ENCODE results near the gene EID2B.

The EID2B gene

DNA sequence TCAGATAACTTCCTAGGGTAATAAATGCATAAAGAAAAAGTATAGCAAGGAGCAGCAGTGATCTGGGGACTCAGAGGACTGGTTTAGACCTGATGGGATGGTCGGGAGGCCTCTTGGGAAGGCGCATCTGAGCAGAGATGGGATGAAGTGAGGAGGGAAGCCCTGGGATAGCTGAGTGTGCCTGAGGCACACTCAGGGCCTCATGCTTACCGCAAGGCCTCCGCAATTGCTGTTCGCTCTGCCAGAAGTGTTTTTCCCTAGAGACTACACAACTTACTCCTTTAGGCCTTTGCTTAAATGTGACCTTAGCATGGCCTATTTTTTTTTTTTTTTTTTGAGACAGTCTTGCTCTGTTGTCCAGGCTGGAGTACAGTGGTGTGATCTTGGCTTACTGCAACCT, 38.0 kb downstream of the EID2B start:
- H4K20me1 ChIP-seq (ENCODE audit: insufficient read depth, low read length): no peaks in the 10 kb centered on the region
- no peak overlapping the region for H2AFZ ChIP-seq (ENCODE audit: low read length)
- peaks cover 23% of the 10 kb centered on the region for H3K4me1 ChIP-seq (ENCODE audit: insufficient read depth, low read length, severe bottlenecking)
- H3F3A ChIP-seq (ENCODE audit: insufficient read depth, low read length): no peaks in the 10 kb centered on the region
- no peaks in the 10 kb centered on the region for H3K9me3 ChIP-seq (ENCODE audit: low read length)
- H3K27ac ChIP-seq (ENCODE audit: low read depth, low read length, poor library complexity, severe bottlenecking): no peak overlapping the region
- H3K9ac ChIP-seq (ENCODE audit: low read length): no peak overlapping the region
- peaks cover 19% of the 10 kb centered on the region for H3K36me3 ChIP-seq (ENCODE audit: insufficient read depth, low read length)
- H3K4me2 ChIP-seq (ENCODE audit: low read length): no peak overlapping the region
- TF ChIP-seq EZH2 (IDR thresholded peaks at IDR 0.05; ENCODE audit: borderline replicate concordance, low read length): no peak
- TF ChIP-seq, protein P1, sequence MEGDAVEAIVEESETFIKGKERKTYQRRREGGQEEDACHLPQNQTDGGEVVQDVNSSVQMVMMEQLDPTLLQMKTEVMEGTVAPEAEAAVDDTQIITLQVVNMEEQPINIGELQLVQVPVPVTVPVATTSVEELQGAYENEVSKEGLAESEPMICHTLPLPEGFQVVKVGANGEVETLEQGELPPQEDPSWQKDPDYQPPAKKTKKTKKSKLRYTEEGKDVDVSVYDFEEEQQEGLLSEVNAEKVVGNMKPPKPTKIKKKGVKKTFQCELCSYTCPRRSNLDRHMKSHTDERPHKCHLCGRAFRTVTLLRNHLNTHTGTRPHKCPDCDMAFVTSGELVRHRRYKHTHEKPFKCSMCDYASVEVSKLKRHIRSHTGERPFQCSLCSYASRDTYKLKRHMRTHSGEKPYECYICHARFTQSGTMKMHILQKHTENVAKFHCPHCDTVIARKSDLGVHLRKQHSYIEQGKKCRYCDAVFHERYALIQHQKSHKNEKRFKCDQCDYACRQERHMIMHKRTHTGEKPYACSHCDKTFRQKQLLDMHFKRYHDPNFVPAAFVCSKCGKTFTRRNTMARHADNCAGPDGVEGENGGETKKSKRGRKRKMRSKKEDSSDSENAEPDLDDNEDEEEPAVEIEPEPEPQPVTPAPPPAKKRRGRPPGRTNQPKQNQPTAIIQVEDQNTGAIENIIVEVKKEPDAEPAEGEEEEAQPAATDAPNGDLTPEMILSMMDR (IDR thresholded peaks at IDR 0.05; ENCODE audit: low read length): no peak
- no peaks in the 10 kb centered on the region; the same call in 1 of the 2 replicates for H3K27me3 ChIP-seq (ENCODE audit: insufficient read depth, low read length)
- H3K4me3 ChIP-seq (ENCODE audit: low read depth, low read length, poor library complexity, severe bottlenecking): no peak overlapping the region
- H3K79me2 ChIP-seq (ENCODE audit: insufficient read depth, low read length): no peaks in the 10 kb centered on the region
- H3K9me2 ChIP-seq (ENCODE audit: low read depth, low read length): no peaks in the 10 kb centered on the region

DNA sequence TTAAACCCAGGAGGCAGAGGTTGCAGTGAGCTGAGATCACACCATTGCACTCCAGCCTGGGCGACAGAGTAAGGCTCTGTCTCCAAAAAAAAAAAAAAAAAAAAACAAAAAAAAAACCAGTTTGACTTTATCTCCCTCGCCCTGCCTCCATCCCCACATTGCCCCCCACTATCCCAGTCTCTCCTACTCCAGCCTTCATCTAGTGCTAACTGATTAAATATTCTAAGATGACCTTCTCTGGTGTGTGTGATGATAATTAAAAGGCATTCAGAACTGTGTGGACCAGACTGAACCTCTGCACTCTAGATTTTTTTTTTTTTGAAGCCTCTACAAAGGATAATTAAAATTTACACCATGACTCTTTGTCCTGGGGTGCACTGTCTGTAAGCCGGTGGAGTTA, 39.9 kb downstream of the EID2B start:
- Histone ChIP-seq H2AFZ (ENCODE audit: low read length) (no peak overlapping the region), H3K27ac (ENCODE audit: low read depth, low read length, poor library complexity, severe bottlenecking) (no peak overlapping the region), H3K27me3 (ENCODE audit: insufficient read depth, low read length) (no peaks in the 10 kb centered on the region), H3K36me3 (ENCODE audit: insufficient read depth, low read length) (peaks cover 38% of the 10 kb centered on the region), H4K20me1 (ENCODE audit: insufficient read depth, low read length) (no peaks in the 10 kb centered on the region), H3K4me3 (ENCODE audit: low read depth, low read length, poor library complexity, severe bottlenecking) (no peak overlapping the region), H3K9me2 (ENCODE audit: low read depth, low read length) (no peaks in the 10 kb centered on the region), H3K9me3 (ENCODE audit: low read length) (no peaks in the 10 kb centered on the region), H3F3A (ENCODE audit: insufficient read depth, low read length) (no peaks in the 10 kb centered on the region), H3K9ac (ENCODE audit: low read length) (no peak overlapping the region), H3K4me1 (ENCODE audit: insufficient read depth, low read length, severe bottlenecking) (peaks cover 6% of the 10 kb centered on the region), H3K79me2 (ENCODE audit: insufficient read depth, low read length) (no peaks in the 10 kb centered on the region), H3K4me2 (ENCODE audit: low read length) (no peak overlapping the region)
- no peak for TF ChIP-seq EZH2 (IDR thresholded peaks at IDR 0.05; ENCODE audit: borderline replicate concordance, low read length)
- TF ChIP-seq, protein P1 (IDR thresholded peaks at IDR 0.05; ENCODE audit: low read length): no peak

DNA sequence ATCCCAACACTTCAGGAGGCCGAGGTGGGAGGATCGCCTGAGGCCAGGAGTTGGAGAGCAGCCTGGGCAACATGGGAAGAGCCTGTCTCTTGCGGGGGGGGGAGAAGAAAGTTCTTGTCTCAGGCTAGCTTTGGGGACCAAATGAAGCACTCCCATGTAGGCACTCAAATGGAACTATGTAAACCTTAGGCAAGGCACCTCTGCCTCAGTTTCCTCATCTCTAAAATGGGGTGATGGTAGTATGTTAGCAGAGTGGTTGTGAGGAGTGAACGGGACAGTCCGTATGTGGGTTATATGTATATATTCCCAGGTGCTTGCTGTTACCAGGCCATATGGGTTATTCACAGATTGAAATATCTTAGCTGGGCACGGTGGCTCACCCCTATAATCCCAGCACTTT, 40.4 kb downstream of the EID2B start:
- Histone ChIP-seq H2AFZ (ENCODE audit: low read length) (no peak overlapping the region), H3K9ac (ENCODE audit: low read length) (no peak overlapping the region), H3K4me3 (ENCODE audit: low read depth, low read length, poor library complexity, severe bottlenecking) (no peak overlapping the region), H4K20me1 (ENCODE audit: insufficient read depth, low read length) (no peaks in the 10 kb centered on the region), H3K27me3 (ENCODE audit: insufficient read depth, low read length) (no peaks in the 10 kb centered on the region), H3K9me3 (ENCODE audit: low read length) (no peaks in the 10 kb centered on the region), H3K36me3 (ENCODE audit: insufficient read depth, low read length) (peaks cover 38% of the 10 kb centered on the region), H3F3A (ENCODE audit: insufficient read depth, low read length) (no peaks in the 10 kb centered on the region), H3K4me1 (ENCODE audit: insufficient read depth, low read length, severe bottlenecking) (peaks cover under 1% of the 10 kb centered on the region), H3K79me2 (ENCODE audit: insufficient read depth, low read length) (no peaks in the 10 kb centered on the region), H3K27ac (ENCODE audit: low read depth, low read length, poor library complexity, severe bottlenecking) (no peak overlapping the region), H3K4me2 (ENCODE audit: low read length) (no peak overlapping the region), H3K9me2 (ENCODE audit: low read depth, low read length) (no peaks in the 10 kb centered on the region)
- TF ChIP-seq, protein P1 (IDR thresholded peaks at IDR 0.05; ENCODE audit: low read length): no peak
- no peak for TF ChIP-seq EZH2 (IDR thresholded peaks at IDR 0.05; ENCODE audit: borderline replicate concordance, low read length)
